Stimulated activated CD8-positive, alpha-beta memory T cell treated with anti-CD3 and anti-CD28 coated beads, Interleukin-15, amount 100 ng/mL, for 4 hours (primary cell): ENCODE measurements around the gene CYTH4.

ENCODE experiments used
- DNase-seq, 2 donors: peaks; one replicate each; pipeline ENCODE4 v3.0.0-alpha.2; 2020; ENCODE audit warnings: low read depth in 2 of 2

CYTH4 gene

DNA sequence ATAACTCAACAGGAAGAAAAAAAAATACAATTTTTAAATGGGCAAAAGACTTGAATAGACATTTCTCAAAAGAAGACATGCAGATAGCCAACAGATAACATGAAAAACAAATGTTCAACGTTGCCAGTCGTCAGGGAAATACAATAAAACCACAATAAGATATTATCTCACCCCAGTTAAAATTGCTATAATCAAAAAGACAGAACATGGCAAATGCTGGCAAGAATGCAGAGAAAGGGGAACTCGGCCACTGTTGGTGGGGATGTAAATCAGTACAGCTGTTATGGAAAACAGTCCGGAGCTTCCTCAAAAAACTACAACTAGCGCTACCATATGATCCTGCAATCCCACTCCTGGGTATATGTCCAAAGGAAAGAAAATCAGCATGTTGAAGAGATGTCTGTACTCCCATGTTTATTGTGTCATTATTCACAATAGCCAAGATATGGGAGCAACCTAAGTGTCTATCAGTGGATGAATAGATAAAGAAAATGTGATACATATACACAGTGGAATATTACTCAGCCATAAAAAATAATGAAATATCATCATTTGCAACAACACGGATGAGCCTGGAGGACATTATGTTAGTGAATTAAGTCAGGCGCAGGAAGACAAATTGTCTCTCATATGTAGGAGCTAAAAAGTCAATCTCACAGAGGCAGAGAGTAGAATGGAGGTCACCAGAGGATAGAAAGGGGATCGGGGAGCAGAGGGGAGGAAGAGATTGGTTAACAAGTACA lies 12.2 kb upstream of the CYTH4 start:
- DNase-seq: no peak

DNA sequence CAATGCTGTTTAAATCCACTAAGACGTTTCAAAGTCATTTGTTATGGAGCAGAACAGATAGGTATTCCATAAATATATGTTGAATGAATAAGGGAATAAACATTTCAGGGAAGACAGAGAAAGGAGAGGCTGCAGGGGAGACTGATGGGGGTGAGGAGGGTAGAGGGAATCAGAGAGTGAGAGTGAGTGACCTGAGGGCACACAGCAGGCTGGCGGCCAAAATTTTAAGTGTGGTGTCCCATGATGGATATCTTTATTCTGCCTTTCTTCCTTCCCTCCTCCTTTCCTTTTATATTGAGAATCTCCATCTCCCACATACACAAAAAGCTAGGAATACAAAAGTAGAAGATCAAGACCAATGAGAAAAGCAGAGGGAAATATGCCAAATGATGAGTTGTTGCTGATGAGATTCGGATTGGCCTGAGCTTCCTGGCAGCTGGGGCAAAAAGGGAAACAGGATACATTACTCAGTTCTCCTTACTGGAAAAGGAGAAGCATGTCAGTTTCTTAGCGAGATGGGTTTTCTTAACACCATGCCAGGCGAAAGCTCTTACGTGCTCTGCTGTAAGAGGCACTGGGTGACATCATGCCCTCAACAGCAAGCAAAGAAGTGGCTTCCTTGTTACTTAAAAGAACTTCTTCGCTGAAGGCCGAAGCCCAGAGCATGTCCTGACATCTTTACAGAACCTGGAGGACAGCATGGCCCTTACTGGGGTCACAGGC lies 11.2 kb upstream of the CYTH4 start:
- no peak for DNase-seq

DNA sequence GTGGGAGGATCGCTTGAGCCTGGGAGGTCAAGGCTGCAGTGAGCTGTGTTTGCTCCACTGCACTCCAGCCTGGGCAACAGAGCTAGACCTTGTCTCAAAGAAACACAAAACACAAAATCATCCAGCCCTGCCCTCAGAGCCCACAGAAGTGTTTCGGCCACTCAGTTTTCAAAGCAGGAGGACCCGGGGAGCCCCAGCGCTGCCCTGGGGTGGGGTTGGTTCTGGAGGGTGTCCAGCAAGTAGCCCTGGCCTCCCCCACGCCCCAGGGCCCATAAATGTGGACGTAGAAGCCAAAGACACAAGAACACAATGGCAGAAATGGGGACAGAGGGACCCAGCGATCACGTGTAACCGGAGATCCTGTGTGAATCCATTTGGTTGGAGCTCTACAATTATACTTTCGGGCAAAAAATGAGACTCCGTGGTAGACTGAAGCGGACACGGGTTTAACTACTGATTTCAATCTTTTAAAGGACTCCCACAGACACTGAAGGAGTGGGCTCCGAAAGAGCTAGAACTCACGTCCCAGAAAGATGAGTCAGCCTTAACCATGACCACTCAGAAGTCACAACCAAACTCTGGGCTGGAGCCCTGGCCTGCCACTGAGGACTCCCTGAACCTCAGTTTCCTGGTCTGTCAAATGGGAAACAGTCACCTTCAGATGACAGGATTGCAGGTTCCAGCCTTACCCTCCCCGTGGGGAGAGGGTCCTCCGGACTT lies 9.0 kb upstream of the CYTH4 start:
- DNase-seq: no peak

DNA sequence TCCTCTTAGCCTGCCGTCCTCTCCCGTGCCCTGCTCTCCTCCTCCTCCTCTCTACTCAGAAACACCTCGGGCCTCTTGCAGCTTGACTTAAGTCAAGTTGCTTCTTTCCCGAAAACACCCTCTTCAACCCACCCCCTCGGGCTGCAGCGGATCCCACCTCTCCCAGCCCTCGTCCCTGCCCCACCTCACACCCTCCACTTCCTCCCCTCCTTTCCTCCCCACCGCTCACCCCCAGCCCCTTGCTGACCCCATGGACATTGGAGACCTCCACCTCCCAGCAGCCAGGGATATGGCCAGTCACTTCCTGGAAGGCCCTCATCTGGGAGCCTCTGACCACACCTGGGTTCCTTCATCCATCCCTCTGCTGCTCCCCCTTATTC lies 8.5 kb upstream of the CYTH4 start:
- no peak for DNase-seq

- no peak for DNase-seq
Measured at GRCh38 chr22:37274380-37274862, 7.9 kb upstream of the CYTH4 start.

GRCh38 chr22:37275134-37275533 lies 7.2 kb upstream of the CYTH4 start:
- DNase-seq: no peak

- no peak for DNase-seq
Measured at GRCh38 chr22:37275622-37276021, 6.7 kb upstream of the CYTH4 start.

GRCh38 chr22:37276776-37277175 lies 5.5 kb upstream of the CYTH4 start:
- no peak for DNase-seq

DNA sequence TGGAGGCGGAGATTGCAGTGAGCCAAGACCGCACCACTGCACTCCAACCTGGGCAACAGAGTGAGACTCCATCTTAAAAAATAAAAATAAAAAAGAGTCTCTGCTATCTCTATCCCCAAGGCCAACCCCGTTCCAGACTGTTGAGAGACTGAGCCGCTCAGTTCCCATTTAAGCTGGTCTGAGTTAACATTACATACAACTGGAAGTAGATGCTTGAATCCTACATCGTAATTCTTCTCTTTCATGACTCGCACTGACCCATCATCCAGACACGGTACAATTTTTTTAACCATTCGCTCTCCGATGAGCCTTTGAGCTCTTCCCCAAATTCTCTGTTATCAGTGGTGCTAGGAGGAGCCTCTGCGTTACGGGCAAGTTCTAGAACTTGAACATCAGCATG lies 4.9 kb upstream of the CYTH4 start:
- DNase-seq: no peak

GRCh38 chr22:37278261-37278660 lies 4.0 kb upstream of the CYTH4 start:
- no peak for DNase-seq

GRCh38 chr22:37279331-37280181 lies 2.8 kb upstream of the CYTH4 start:
- DNase-seq: no peak

DNA sequence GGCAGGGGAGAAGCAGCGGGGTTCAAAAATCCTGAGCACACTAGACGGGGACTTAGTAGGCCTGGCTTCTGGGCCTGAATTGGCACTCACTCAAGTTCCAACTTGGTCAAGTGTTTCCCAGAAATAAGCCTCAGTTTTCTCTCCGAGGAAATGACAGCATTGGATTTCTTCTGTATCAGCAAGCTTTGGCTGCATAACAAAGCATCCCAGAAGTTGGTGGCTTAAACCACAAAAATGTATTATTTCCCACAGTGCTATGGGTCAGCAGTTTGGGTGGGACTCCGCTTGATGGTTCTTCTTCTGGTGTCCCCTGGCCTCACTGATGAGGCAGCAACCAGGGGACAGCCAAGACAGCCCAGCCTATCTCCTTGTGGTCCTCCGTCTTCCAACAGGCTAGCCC lies 1.6 kb upstream of the CYTH4 start:
- DNase-seq: no peak

DNA sequence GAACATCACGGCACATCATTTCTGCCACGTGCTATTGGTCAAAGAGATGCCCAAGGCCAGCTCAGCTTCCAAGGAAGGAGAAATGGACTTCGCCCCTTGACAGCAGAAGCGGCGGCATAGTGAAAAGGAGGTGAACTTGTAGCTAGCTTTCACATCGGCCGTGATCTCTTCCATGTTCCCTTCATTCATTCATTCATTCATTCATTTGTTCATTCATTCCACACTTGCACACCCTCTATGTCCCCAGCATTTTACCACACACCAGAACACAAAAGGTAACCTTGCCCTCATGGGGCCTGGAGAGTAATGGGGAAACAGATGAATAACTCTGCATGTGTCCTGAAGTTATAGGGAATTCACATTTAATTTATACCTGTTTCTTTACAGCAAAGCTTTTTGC lies 1.1 kb upstream of the CYTH4 start:
- no peak for DNase-seq

DNA sequence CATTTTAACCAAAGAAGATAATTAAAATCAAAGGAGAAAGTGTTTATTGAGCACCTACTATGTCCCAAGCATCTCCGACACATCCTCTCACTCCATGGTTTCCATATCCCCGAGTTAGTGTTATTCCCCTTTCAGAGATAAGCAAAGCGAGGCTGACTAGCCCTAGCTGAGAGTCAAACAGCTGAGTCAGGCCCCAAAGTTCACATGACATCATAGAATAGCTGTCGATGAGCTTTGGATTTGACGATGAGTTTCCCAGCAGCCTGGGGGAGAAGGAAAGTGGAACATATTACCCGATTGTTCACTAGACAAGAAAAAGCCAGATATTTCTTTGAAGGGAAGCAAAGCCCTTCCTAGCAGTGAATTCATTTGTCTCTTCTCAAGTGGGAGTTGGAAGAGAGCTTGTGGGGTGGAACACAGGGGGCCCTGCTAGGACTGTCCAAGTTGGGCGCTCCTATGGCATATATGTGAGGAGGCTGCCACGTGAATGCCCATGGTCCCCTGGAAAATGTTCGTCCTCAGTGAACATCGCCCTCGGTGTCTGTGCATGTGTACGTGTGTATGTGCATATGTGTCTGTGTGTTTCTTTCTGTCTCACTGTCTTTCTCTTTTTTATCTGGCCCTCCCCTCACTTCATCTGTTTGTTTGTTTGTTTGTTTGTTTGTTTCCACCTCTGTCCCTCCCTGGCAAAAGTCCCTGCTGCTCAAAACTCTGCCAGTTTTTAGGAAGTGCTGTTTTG lies 493 bp upstream of the CYTH4 start:
- DNase-seq: no peak

DNA sequence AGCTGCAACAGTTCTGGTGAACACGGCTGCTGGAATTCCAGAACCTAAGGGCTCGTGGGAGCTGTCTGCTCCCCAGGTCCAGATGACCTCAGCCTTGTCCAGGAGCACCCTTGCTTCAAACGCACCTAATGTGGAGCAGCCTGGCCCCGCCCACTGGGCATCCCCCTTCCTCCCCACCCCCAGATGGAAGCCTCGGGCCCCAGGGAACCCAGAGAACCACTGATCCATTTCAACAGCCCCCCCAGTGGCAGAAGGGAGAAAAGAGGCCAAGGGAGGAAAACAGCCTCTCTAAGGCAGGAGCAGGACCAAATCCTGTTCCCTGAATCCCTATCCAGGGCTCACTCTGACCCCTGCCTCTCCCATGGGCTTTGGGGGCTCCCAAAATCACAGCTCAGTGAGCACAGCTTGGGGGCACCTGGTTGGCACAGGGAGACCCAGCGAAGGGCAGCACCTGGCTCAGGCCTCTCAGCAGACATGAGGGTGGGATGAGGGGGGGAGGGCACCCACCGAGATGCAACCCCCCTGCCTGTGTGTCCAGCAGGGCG lies 1.2 kb downstream of the CYTH4 start:
- DNase-seq: no peak

- DNase-seq: no peak
Measured at GRCh38 chr22:37284126-37284804, 2.0 kb downstream of the CYTH4 start.

DNA sequence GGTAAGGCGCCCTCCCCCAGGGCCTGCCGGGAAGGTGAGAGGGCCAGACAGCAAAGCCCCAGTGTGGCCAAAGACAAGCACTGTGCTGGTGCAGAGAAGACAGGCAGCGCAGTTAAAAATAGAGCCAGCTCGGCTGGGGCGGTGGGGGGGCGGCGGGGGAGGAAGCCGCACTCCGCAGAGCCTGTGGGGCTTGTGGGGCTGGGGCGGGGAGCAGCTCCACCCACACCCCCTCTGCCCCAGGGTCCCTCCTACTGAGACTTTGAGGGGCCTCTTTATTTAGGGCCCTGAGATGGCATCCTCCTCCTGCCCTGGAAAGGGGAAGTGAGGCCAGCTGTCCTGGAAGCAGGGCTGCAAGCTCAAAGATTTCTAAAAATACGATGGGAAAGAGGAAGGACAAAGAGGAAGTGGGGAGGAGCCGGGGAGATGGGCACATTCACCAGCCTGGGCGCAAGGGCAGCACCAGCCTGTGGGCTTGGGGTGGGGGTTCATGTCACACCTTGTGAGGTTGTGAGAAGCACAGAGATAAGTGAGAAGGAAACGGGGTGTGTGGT lies 2.6 kb downstream of the CYTH4 start:
- no peak for DNase-seq

GRCh38 chr22:37285937-37286336 lies 3.6 kb downstream of the CYTH4 start:
- DNase-seq: no peak

DNA sequence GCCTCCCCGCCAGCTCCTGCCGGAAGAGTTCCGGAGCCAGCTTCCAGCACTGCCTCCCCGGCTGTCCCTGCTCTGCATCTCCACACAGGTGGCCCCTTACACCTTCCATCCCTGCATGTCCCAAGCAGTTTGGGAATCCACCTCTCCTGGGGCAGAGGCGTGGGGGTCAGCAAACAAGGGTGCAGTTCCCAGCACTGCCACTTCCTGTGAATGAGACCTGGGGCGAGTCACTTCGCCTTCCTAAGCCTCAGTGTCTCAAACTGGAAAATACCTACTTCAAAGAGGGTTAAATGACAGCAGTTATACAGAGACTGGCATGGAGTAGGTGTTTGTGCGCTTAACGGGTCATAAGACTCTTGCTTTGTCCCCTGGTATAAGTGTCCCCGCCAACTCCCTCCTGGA lies 5.2 kb downstream of the CYTH4 start:
- DNase-seq: no peak

- no peak for DNase-seq
Measured at GRCh38 chr22:37288521-37288920, 6.2 kb downstream of the CYTH4 start.
